ENCODE data around the gene RHOV. TPM values are rescaled to one million over a fixed set of nuclear protein-coding genes. Genes with fewer than 3 reads are reported as not detected.
A peak's percentile ranks its signal among the peaks of the same experiment; 100 is the strongest.

Gene RHOV
- total and polyA plus RNA-seq, 3 experiments from 2014 or later: 0.24 to 0.40 TPM; not detected in 1

- H3K9me3 ChIP-seq (ENCODE audit: low read length): no peaks in the 10 kb centered on the region
- H3K36me3 Mint-ChIP-seq: no peaks in the 10 kb centered on the region
- no peak overlapping the region for H3K27ac Mint-ChIP-seq
- H3K36me3 ChIP-seq (ENCODE audit: insufficient read depth, low read length): no peaks in the 10 kb centered on the region
- no peaks in the 10 kb centered on the region for H3K4me1 ChIP-seq (ENCODE audit: insufficient read depth, low read length)
- DNase-seq: no peak
- H3K27me3 Mint-ChIP-seq: peaks cover 0 to 2% of the 10 kb centered on the region in 2 donors
- ChIA-PET POLR2A (no interaction called here), CTCF (interaction anchor here (0.9 to 1.3 kb wide), 3 partner anchors 9 to 58 kb away, joined by 3 to 6 read pairs (median 4); no protein-coding TSS in a partner anchor)
- H3K27ac ChIP-seq (ENCODE audit: low read depth, low read length): no peak overlapping the region
- no peaks in the 10 kb centered on the region for H3K27me3 ChIP-seq (ENCODE audit: insufficient read depth, low read length, poor library complexity, severe bottlenecking)
- no peaks in the 10 kb centered on the region for H3K4me1 Mint-ChIP-seq
- no peaks in the 10 kb centered on the region for H3K9me3 Mint-ChIP-seq
- no peak overlapping the region for H3K4me3 Mint-ChIP-seq
- no peak overlapping the region for H3K4me3 ChIP-seq (ENCODE audit: low read length)
Measured at GRCh38 chr15:40915679-40916078, 41.6 kb upstream of the RHOV start.

GRCh38 chr15:40915116-40915661, 41.2 kb upstream of the RHOV start:
- H3K4me1 ChIP-seq (ENCODE audit: insufficient read depth, low read length): no peaks in the 10 kb centered on the region
- no peaks in the 10 kb centered on the region for H3K4me1 Mint-ChIP-seq
- no peaks in the 10 kb centered on the region for H3K36me3 Mint-ChIP-seq
- POLR2A ChIA-PET: no interaction called here
- no peak overlapping the region for H3K4me3 ChIP-seq (ENCODE audit: low read length)
- no peak overlapping the region for H3K27ac ChIP-seq (ENCODE audit: low read depth, low read length)
- CTCF ChIA-PET: interaction anchor here (0.6 to 1.3 kb wide), 5 partner anchors 9 to 151 kb away, joined by 3 to 6 read pairs (median 4); no protein-coding TSS in a partner anchor
- H3K9me3 Mint-ChIP-seq: no peaks in the 10 kb centered on the region
- no peak overlapping the region for H3K4me3 Mint-ChIP-seq
- no peaks in the 10 kb centered on the region for H3K9me3 ChIP-seq (ENCODE audit: low read length)
- no peaks in the 10 kb centered on the region for H3K27me3 ChIP-seq (ENCODE audit: insufficient read depth, low read length, poor library complexity, severe bottlenecking)
- H3K36me3 ChIP-seq (ENCODE audit: insufficient read depth, low read length): no peaks in the 10 kb centered on the region
- H3K27me3 Mint-ChIP-seq: peaks cover 0 to 2% of the 10 kb centered on the region in 2 donors
- DNase-seq: no peak
- no peak overlapping the region for H3K27ac Mint-ChIP-seq

GRCh38 chr15:40914486-40914885, 40.5 kb upstream of the RHOV start:
- no peaks in the 10 kb centered on the region for H3K4me1 Mint-ChIP-seq
- Histone ChIP-seq H3K27me3 (ENCODE audit: insufficient read depth, low read length, poor library complexity, severe bottlenecking) (no peaks in the 10 kb centered on the region), H3K4me1 (ENCODE audit: insufficient read depth, low read length) (no peaks in the 10 kb centered on the region), H3K9me3 (ENCODE audit: low read length) (no peaks in the 10 kb centered on the region), H3K4me3 (ENCODE audit: low read length) (no peak overlapping the region), H3K27ac (ENCODE audit: low read depth, low read length) (no peak overlapping the region), H3K36me3 (ENCODE audit: insufficient read depth, low read length) (no peaks in the 10 kb centered on the region)
- CTCF ChIA-PET: interaction anchor here (0.6 to 1.3 kb wide), 5 partner anchors 8 to 152 kb away, joined by 3 to 6 read pairs (median 4); no protein-coding TSS in a partner anchor
- peaks cover 0 to 2% of the 10 kb centered on the region in 2 donors for H3K27me3 Mint-ChIP-seq
- H3K9me3 Mint-ChIP-seq: no peaks in the 10 kb centered on the region
- H3K36me3 Mint-ChIP-seq: no peaks in the 10 kb centered on the region
- DNase-seq: no peak
- no peak overlapping the region for H3K27ac Mint-ChIP-seq
- H3K4me3 Mint-ChIP-seq: no peak overlapping the region
- POLR2A ChIA-PET: no interaction called here

GRCh38 chr15:40914013-40914412, 40.0 kb upstream of the RHOV start:
- H3K27me3 ChIP-seq (ENCODE audit: insufficient read depth, low read length, poor library complexity, severe bottlenecking): no peaks in the 10 kb centered on the region
- CTCF ChIA-PET: no interaction called here

GRCh38 chr15:40912478-40912877, 38.4 kb upstream of the RHOV start:
- H3K4me1 Mint-ChIP-seq: peaks cover 4 to 9% (median 4%) of the 10 kb centered on the region in 3 donors

More at GRCh38 chr15:40914013-40914412, 40.0 kb upstream of the RHOV start:
- no peak overlapping the region for H3K4me3 Mint-ChIP-seq
- peaks cover 0 to 5% of the 10 kb centered on the region in 2 donors for H3K27me3 Mint-ChIP-seq
- Histone ChIP-seq H3K4me3 (ENCODE audit: low read length) (no peak overlapping the region), H3K27ac (ENCODE audit: low read depth, low read length) (no peak overlapping the region), H3K9me3 (ENCODE audit: low read length) (no peaks in the 10 kb centered on the region), H3K4me1 (ENCODE audit: insufficient read depth, low read length) (no peaks in the 10 kb centered on the region), H3K36me3 (ENCODE audit: insufficient read depth, low read length) (no peaks in the 10 kb centered on the region)
- POLR2A ChIA-PET: no interaction called here
- H3K36me3 Mint-ChIP-seq: no peaks in the 10 kb centered on the region
- no peak for DNase-seq
- H3K27ac Mint-ChIP-seq: peak overlapping the region in 1 of 8 donors; percentile 15
- H3K9me3 Mint-ChIP-seq: no peaks in the 10 kb centered on the region
- H3K4me1 Mint-ChIP-seq: no peaks in the 10 kb centered on the region

GRCh38 chr15:40911693-40912092, 37.7 kb upstream of the RHOV start:
- H3K4me1 ChIP-seq (ENCODE audit: insufficient read depth, low read length): peaks cover 10% of the 10 kb centered on the region
- H3K36me3 ChIP-seq (ENCODE audit: insufficient read depth, low read length): no peaks in the 10 kb centered on the region
- H3K4me3 ChIP-seq (ENCODE audit: low read length): no peak overlapping the region
- ChIA-PET POLR2A (no interaction called here), CTCF (interaction anchor here (0.6 to 1.2 kb wide), 4 partner anchors 9 to 77 kb away, joined by 3 to 4 read pairs (median 4); no protein-coding TSS in a partner anchor)
- no peak overlapping the region for H3K27ac ChIP-seq (ENCODE audit: low read depth, low read length)
- Mint-ChIP-seq H3K27ac (peak overlapping the region in 2 of 8 donors; percentile 33 to 77), H3K36me3 (no peaks in the 10 kb centered on the region), H3K9me3 (no peaks in the 10 kb centered on the region), H3K4me1 (peaks cover 4 to 17% (median 9%) of the 10 kb centered on the region in 3 donors), H3K27me3 (peaks cover 0 to 5% of the 10 kb centered on the region in 2 donors), H3K4me3 (no peak overlapping the region)
- no peaks in the 10 kb centered on the region for H3K27me3 ChIP-seq (ENCODE audit: insufficient read depth, low read length, poor library complexity, severe bottlenecking)
- DNase-seq: no peak
- H3K9me3 ChIP-seq (ENCODE audit: low read length): no peaks in the 10 kb centered on the region

More at GRCh38 chr15:40912478-40912877, 38.4 kb upstream of the RHOV start:
- no peak for DNase-seq
- H3K9me3 ChIP-seq (ENCODE audit: low read length): no peaks in the 10 kb centered on the region
- POLR2A ChIA-PET: no interaction called here
- Mint-ChIP-seq H3K27me3 (peaks cover 0 to 5% of the 10 kb centered on the region in 2 donors), H3K4me3 (no peak overlapping the region), H3K36me3 (no peaks in the 10 kb centered on the region), H3K27ac (no peak overlapping the region), H3K9me3 (no peaks in the 10 kb centered on the region)
- no peaks in the 10 kb centered on the region for H3K36me3 ChIP-seq (ENCODE audit: insufficient read depth, low read length)
- peaks cover 4% of the 10 kb centered on the region for H3K4me1 ChIP-seq (ENCODE audit: insufficient read depth, low read length)
- H3K27ac ChIP-seq (ENCODE audit: low read depth, low read length): no peak overlapping the region
- H3K27me3 ChIP-seq (ENCODE audit: insufficient read depth, low read length, poor library complexity, severe bottlenecking): no peaks in the 10 kb centered on the region
- CTCF ChIA-PET: interaction anchor here (1.0 to 1.2 kb wide), 2 partner anchors 9 to 55 kb away, joined by 4 read pairs; no protein-coding TSS in a partner anchor
- H3K4me3 ChIP-seq (ENCODE audit: low read length): no peak overlapping the region

GRCh38 chr15:40911141-40911540, 37.1 kb upstream of the RHOV start:
- peaks cover 15% of the 10 kb centered on the region for H3K4me1 ChIP-seq (ENCODE audit: insufficient read depth, low read length)
- no peak overlapping the region for H3K27ac ChIP-seq (ENCODE audit: low read depth, low read length)
- Mint-ChIP-seq H3K27ac (peak overlapping the region in 1 of 8 donors; percentile 33), H3K27me3 (peaks cover 0 to 5% of the 10 kb centered on the region in 2 donors), H3K36me3 (no peaks in the 10 kb centered on the region), H3K4me1 (peaks cover 4 to 20% (median 9%) of the 10 kb centered on the region in 3 donors), H3K9me3 (no peaks in the 10 kb centered on the region), H3K4me3 (peak overlapping the region in 1 of 7 donors; percentile 59)
- ChIA-PET POLR2A (no interaction called here), CTCF (interaction anchor here (0.6 to 2.0 kb wide), 4 partner anchors 8 to 77 kb away, joined by 3 to 5 read pairs (median 4); no protein-coding TSS in a partner anchor)
- H3K4me3 ChIP-seq (ENCODE audit: low read length): no peak overlapping the region
- no peaks in the 10 kb centered on the region for H3K9me3 ChIP-seq (ENCODE audit: low read length)
- no peaks in the 10 kb centered on the region for H3K36me3 ChIP-seq (ENCODE audit: insufficient read depth, low read length)
- H3K27me3 ChIP-seq (ENCODE audit: insufficient read depth, low read length, poor library complexity, severe bottlenecking): no peaks in the 10 kb centered on the region
- DNase-seq: no peak
